Thymus (tissue), 11 donors: ENCODE data around the gene FHIT. TPM values are rescaled to one million over a fixed set of nuclear protein-coding genes. Genes with fewer than 3 reads are reported as not detected.

Experiments
- DNase-seq, 9 donors: peaks; one replicate each; pipeline ENCODE4 v3.0.0-alpha.2; 2013; ENCODE audit warnings: low spot score in 9 of 9, low read depth in 6 of 9, missing footprints in 1 of 9
- H3K27ac ChIP-seq, 2 donors: one replicate each; pipeline ENCODE4 v1.5.1; 2013; ENCODE audit warnings: control low read depth in 1 of 2, low read depth in 1 of 2, low read length in 1 of 2, mild to moderate bottlenecking in 1 of 2, moderate library complexity in 1 of 2
- H3K27me3 ChIP-seq, 2 donors: one replicate each; pipeline ENCODE4 v1.5.1; 2013; ENCODE audit warnings: low read length in 1 of 2; ENCODE audit not compliant: control insufficient read depth in 2 of 2, insufficient read depth in 1 of 2
- H3K36me3 ChIP-seq, 2 donors: one replicate each; pipeline ENCODE4 v1.5.1; 2013; ENCODE audit warnings: low read length in 1 of 2, mild to moderate bottlenecking in 1 of 2, moderate library complexity in 1 of 2; ENCODE audit not compliant: control insufficient read depth in 2 of 2, insufficient read depth in 2 of 2
- H3K4me1 ChIP-seq, 2 donors: one replicate each; pipeline ENCODE4 v1.5.1; 2013; ENCODE audit warnings: low read length in 2 of 2; ENCODE audit not compliant: control insufficient read depth in 2 of 2, insufficient read depth in 2 of 2
- H3K4me3 ChIP-seq, 2 donors: one replicate each; pipeline ENCODE4 v1.5.1; 2013; ENCODE audit warnings: low read length in 2 of 2, control low read depth in 1 of 2, mild to moderate bottlenecking in 1 of 2
- H3K9me3 ChIP-seq, 2 donors: one replicate each; pipeline ENCODE4 v1.5.1; 2013; ENCODE audit warnings: low read length in 1 of 2, mild to moderate bottlenecking in 1 of 2; ENCODE audit not compliant: control insufficient read depth in 2 of 2, insufficient read depth in 1 of 2
- WGBS: extraction: QIAGEN DNeasy Blood & Tissue Kit; methylation state at CpG from one replicate; pipeline ENCODE4 v1.1.7; 2013; 5-methylcytosine and 5-hydroxymethylcytosine counted together
- polyA plus RNA-seq: library from polyadenylated mRNA; stranded (reverse); fragments of 200-250 nt; gene quantifications from one replicate; pipeline ENCODE4 v1.2.3, GENCODE V29; 2013
- total RNA-seq: library from RNA; stranded (reverse); fragments of 120-200 nt; gene quantifications from one replicate; pipeline ENCODE4 v1.2.4, GENCODE V29; 2013
- donor health status: healthy.

The FHIT gene
- total and polyA plus RNA-seq, 2 donors, result 9.2 to 13.2 TPM

GRCh38 chr3:60427109-60427508 is 824.1 kb downstream of the FHIT start:
- Histone ChIP-seq H3K36me3 (no peaks in the 10 kb centered on the region), H3K9me3 (no peaks in the 10 kb centered on the region), H3K4me3 (no peak overlapping the region), H3K4me1 (peaks cover 4 to 10% of the 10 kb centered on the region in 2 donors), H3K27ac (no peak overlapping the region), H3K27me3 (no peaks in the 10 kb centered on the region)
- 98% methylated on average over 5 of the region's 5 CpGs for WGBS
- DNase-seq, result no peak

- Histone ChIP-seq H3K4me1 (peaks cover 3 to 5% of the 10 kb centered on the region in 2 donors), H3K4me3 (no peak overlapping the region), H3K27me3 (no peaks in the 10 kb centered on the region), H3K9me3 (no peaks in the 10 kb centered on the region), H3K36me3 (no peaks in the 10 kb centered on the region), H3K27ac (no peak overlapping the region)
- no peak for DNase-seq
- WGBS, result 94% methylated on average over 2 of the region's 2 CpGs
Measured at GRCh38 chr3:60424942-60425341, 826.3 kb downstream of the FHIT start.

GRCh38 chr3:60424034-60424433 is 827.2 kb downstream of the FHIT start:
- no peak for DNase-seq
- Histone ChIP-seq H3K4me1 (no peaks in the 10 kb centered on the region), H3K9me3 (no peaks in the 10 kb centered on the region), H3K27me3 (no peaks in the 10 kb centered on the region), H3K27ac (no peak overlapping the region), H3K36me3 (no peaks in the 10 kb centered on the region), H3K4me3 (no peak overlapping the region)
- 97% methylated on average over 3 of the region's 3 CpGs for WGBS

GRCh38 chr3:60423556-60423955 is 827.7 kb downstream of the FHIT start:
- Histone ChIP-seq H3K4me3 (no peak overlapping the region), H3K27me3 (no peaks in the 10 kb centered on the region), H3K27ac (no peak overlapping the region), H3K4me1 (no peaks in the 10 kb centered on the region), H3K9me3 (no peaks in the 10 kb centered on the region), H3K36me3 (no peaks in the 10 kb centered on the region)
- DNase-seq, result no peak
- 100% methylated on average over 1 of the region's 1 CpG for WGBS

- DNase-seq, result no peak
- Histone ChIP-seq H3K36me3 (no peaks in the 10 kb centered on the region), H3K4me3 (no peak overlapping the region), H3K27ac (no peak overlapping the region), H3K9me3 (no peaks in the 10 kb centered on the region), H3K4me1 (no peaks in the 10 kb centered on the region), H3K27me3 (no peaks in the 10 kb centered on the region)
- over 99% methylated on average over 3 of the region's 3 CpGs for WGBS
Measured at GRCh38 chr3:60421749-60422446, 829.4 kb downstream of the FHIT start.

GRCh38 chr3:60417576-60417975 is 833.7 kb downstream of the FHIT start:
- Histone ChIP-seq H3K36me3 (no peaks in the 10 kb centered on the region), H3K27me3 (no peaks in the 10 kb centered on the region), H3K4me3 (no peak overlapping the region), H3K4me1 (no peaks in the 10 kb centered on the region), H3K27ac (no peak overlapping the region), H3K9me3 (no peaks in the 10 kb centered on the region)
- no peak for DNase-seq
- 95% methylated on average over 4 of the region's 4 CpGs for WGBS

GRCh38 chr3:60414011-60414410 is 837.2 kb downstream of the FHIT start:
- no peak for DNase-seq
- no peaks in the 10 kb centered on the region for H3K27me3 ChIP-seq
- H3K36me3 ChIP-seq, result no peaks in the 10 kb centered on the region
- WGBS, result 98% methylated on average over 4 of the region's 4 CpGs
- H3K4me1 ChIP-seq, result no peaks in the 10 kb centered on the region
- no peak overlapping the region for H3K27ac ChIP-seq
- no peak overlapping the region for H3K4me3 ChIP-seq
- H3K9me3 ChIP-seq, result no peaks in the 10 kb centered on the region

- Histone ChIP-seq H3K27me3 (no peaks in the 10 kb centered on the region), H3K4me3 (no peak overlapping the region), H3K4me1 (no peaks in the 10 kb centered on the region), H3K9me3 (no peaks in the 10 kb centered on the region), H3K36me3 (no peaks in the 10 kb centered on the region), H3K27ac (no peak overlapping the region)
- WGBS, result 100% methylated on average over 1 of the region's 1 CpG
- DNase-seq, result no peak
Measured at GRCh38 chr3:60413551-60413950, 837.7 kb downstream of the FHIT start.

GRCh38 chr3:60403866-60404265 is 847.4 kb downstream of the FHIT start:
- Histone ChIP-seq H3K27me3 (no peaks in the 10 kb centered on the region), H3K4me3 (no peak overlapping the region), H3K4me1 (no peaks in the 10 kb centered on the region), H3K9me3 (peaks cover 0 to 4% of the 10 kb centered on the region in 2 donors), H3K27ac (no peak overlapping the region), H3K36me3 (no peaks in the 10 kb centered on the region)
- WGBS, result 97% methylated on average over 4 of the region's 4 CpGs
- no peak for DNase-seq
